PC-9 (cell line): ENCODE results near the gene SAMD10.

Experiments used
- CTCF ChIP-seq: fragments of 200-600 bp; sonication (generic); conservative IDR thresholded peaks from 2 replicates; pipeline ENCODE4 v1.6.1; 2017; ENCODE audit warnings: mixed run types, antibody characterized with exemption, mild to moderate bottlenecking, moderate library complexity
- EZH2 ChIP-seq: fragments of 200-600 bp; sonication (generic); IDR thresholded peaks from 2 replicates; pipeline ENCODE4 v1.8.0; 2017; ENCODE audit warnings: antibody characterized with exemption, low read depth

DNA sequence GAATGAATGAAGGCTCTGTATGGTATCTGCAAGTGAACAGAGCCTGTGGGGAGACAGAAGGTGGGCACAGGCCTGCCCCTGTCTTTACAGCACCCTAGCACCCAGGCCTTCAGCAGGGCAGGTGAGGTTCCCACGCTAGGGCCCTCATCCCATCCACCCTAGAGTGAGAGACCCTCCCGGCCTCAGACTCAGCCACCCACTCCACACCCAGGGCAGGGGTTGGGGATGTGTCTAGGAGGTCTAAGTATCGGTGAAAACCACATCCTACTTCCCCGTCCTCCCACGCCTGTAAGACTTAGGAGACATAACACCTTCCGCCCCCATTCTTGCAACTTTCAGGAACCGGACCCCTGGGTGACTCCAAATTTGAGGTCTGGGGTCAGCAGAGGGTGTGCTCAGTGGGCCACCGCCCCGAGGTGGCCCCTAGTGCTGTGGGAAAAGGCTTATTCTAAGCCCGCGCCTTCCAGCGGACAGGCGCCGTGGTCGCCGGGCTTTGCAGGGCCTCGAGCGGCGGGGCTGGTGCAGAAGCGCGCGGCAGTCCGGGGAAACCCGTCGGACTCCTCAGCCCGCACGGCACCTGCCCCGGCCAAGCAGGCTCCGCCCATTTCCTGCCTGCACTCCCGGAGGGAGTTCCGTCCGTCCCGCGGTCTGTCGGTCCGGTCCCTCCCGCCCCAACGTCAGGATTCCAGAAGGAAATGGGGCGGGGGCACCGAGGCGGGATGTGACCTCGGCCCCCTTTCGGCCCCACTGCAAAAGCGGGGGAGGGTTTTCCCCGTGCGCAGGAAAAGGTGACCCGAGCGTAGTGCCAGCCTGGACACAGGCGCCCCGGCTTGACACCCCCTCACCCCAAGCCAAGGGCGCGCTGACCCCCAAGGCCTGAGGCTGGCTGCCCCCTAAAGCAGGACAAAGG, 868 bp downstream of the SAMD10 start:
- TF ChIP-seq CTCF (no peak), EZH2 (no peak)
